ENCODE measurements around the gene LAMB2. TPM values are rescaled to one million over a fixed set of nuclear protein-coding genes. Genes with fewer than 3 reads are reported as not detected.

The LAMB2 gene
- polyA plus RNA-seq, 1 of the 3 experiments (the other 2 are of a cell fraction) = 332 TPM

GRCh38 chr3:49119439-49119838, 13.4 kb downstream of the LAMB2 start:
- POLR2A ChIA-PET = interaction anchor here (1.8 to 4.0 kb wide), 3 partner anchors 14 to 98 kb away, joined by 5 to 25 read pairs (median 16); partner anchors contain the start of genes LAMB2, NDUFAF3 and QRICH1
- DNase-seq = no peak
- H3K4me3 ChIP-seq (ENCODE audit: low read depth in 2 of 2, low read length in 1 of 2) = peak overlapping the region; percentile 95 to 100
- H3K27ac ChIP-seq (ENCODE audit: low read depth in 2 of 2, low read length in 1 of 2) = peak overlapping the region; percentile 96 to 98; a peak in 3 of 4 replicates
- peaks cover 36% of the 10 kb centered on the region for H3F3A ChIP-seq (replicated peaks; ENCODE audit: insufficient read depth)
- 0% methylated on average over 1 of the region's 3 CpGs for WGBS (ENCODE audit: low lambda C conversion rate)
- H3K4me1 ChIP-seq (ENCODE audit: control insufficient read depth in 1 of 2, insufficient read depth in 2 of 2, low read depth in 1 of 2, low read length in 1 of 2) = peaks cover 7 to 19% of the 10 kb centered on the region in 2 experiments; a peak in 2 of 4 replicates
- no peak for TF ChIP-seq MAX (IDR thresholded peaks at IDR 0.05; ENCODE audit: low read depth)
- TF ChIP-seq CTCF (IDR thresholded peaks at IDR 0.05) = no peak
- TF ChIP-seq TEAD4 (IDR thresholded peaks at IDR 0.05; ENCODE audit: borderline replicate concordance, insufficient read depth) = no peak
- no peak for TF ChIP-seq ELF1 (IDR thresholded peaks at IDR 0.05)
- TF ChIP-seq NFIC (IDR thresholded peaks at IDR 0.05; ENCODE audit: borderline replicate concordance) = no peak
- TF ChIP-seq USF2 (IDR thresholded peaks at IDR 0.05; ENCODE audit: borderline replicate concordance, low read depth, low read length) = no peak
- no peak for TF ChIP-seq PBX3 (IDR thresholded peaks at IDR 0.05)
- TF ChIP-seq TAF1 (IDR thresholded peaks at IDR 0.05; ENCODE audit: borderline replicate concordance, low read depth, low read length) = no peak
- TF ChIP-seq IRF3 (IDR thresholded peaks at IDR 0.05; ENCODE audit: low read depth, low read length) = no peak
- no peak for TF ChIP-seq MEF2A (IDR thresholded peaks at IDR 0.05; ENCODE audit: borderline replicate concordance, low read depth)
- TF ChIP-seq NRF1 (IDR thresholded peaks at IDR 0.05; ENCODE audit: low read depth, low read length) = no peak
- no peak for TF ChIP-seq SIN3A (IDR thresholded peaks at IDR 0.05; ENCODE audit: borderline replicate concordance, low read depth, low read length)
- TF ChIP-seq FOXJ3 (CRISPR knock-in tag; IDR thresholded peaks at IDR 0.05) = no peak
- no peak for TF ChIP-seq CHD2 (IDR thresholded peaks at IDR 0.05; ENCODE audit: low read length, partially characterized antibody)
- no peak for TF ChIP-seq TCF12 (IDR thresholded peaks at IDR 0.05)
- TF ChIP-seq RCOR1 (IDR thresholded peaks at IDR 0.05; ENCODE audit: low read length) = no peak
- no peak for TF ChIP-seq RAD21 (IDR thresholded peaks at IDR 0.05; ENCODE audit: low read length)
- TF ChIP-seq USF1 (IDR thresholded peaks at IDR 0.05; ENCODE audit: borderline replicate concordance, low read depth) = no peak
- no peak for TF ChIP-seq POLR2AphosphoS5 (IDR thresholded peaks at IDR 0.05; ENCODE audit: low read depth, low read length)
- TF ChIP-seq GABPA (IDR thresholded peaks at IDR 0.05; ENCODE audit: low read depth) = no peak
- peaks cover 36 to 72% of the 10 kb centered on the region in 2 experiments for H3K36me3 ChIP-seq (replicated peaks in 1 of 2; ENCODE audit: control insufficient read depth in 1 of 2, insufficient read depth in 2 of 2, low read length in 1 of 2)
- no peaks in the 10 kb centered on the region for H3K9me3 ChIP-seq
- no peaks in the 10 kb centered on the region for H3K9me2 ChIP-seq
- CTCF ChIA-PET = interaction anchor here (1.8 to 4.0 kb wide), 2 partner anchors 12 to 25 kb away, joined by 6 to 26 read pairs; partner anchors contain the start of genes LAMB2 and QRICH1
- H2AFZ ChIP-seq (ENCODE audit: low read depth) = no peak overlapping the region
- H3K27me3 ChIP-seq (ENCODE audit: insufficient read depth) = no peaks in the 10 kb centered on the region
- H3K9ac ChIP-seq = peak overlapping the region; percentile 89
- H4K20me1 ChIP-seq (ENCODE audit: insufficient read depth) = no peaks in the 10 kb centered on the region
- peak overlapping the region; percentile 100 for H3K4me2 ChIP-seq
- peaks cover 31% of the 10 kb centered on the region for H3K79me2 ChIP-seq (ENCODE audit: insufficient read depth)
